WI38 (cell line): ENCODE results near the gene NPHP4.

Source experiments
- H3K4me3 ChIP-seq: 2 replicates; pipeline ENCODE4 v1.5.1; 2011; ENCODE audit warnings: low read depth, mild to moderate bottlenecking, control low read depth, low read length
- CTCF ChIP-seq: IDR thresholded peaks from 2 replicates; pipeline ENCODE4 v1.5.1; 2012; ENCODE audit warnings: low read depth, mild to moderate bottlenecking, control low read depth, low read length

NPHP4 gene

GRCh38 chr1:5850503-5850902 is 141.7 kb downstream of the NPHP4 start:
- H3K4me3 ChIP-seq: no peak overlapping the region
- TF ChIP-seq CTCF: no peak

- no peak for TF ChIP-seq CTCF
Observed at GRCh38 chr1:5849550-5849949, 142.7 kb downstream of the NPHP4 start.

GRCh38 chr1:5847013-5847659 is 145.1 kb downstream of the NPHP4 start:
- H3K4me3 ChIP-seq: no peak overlapping the region
- TF ChIP-seq CTCF: no peak

More at GRCh38 chr1:5849550-5849949, 142.7 kb downstream of the NPHP4 start:
- H3K4me3 ChIP-seq: no peak overlapping the region

- no peak for TF ChIP-seq CTCF
- no peak overlapping the region for H3K4me3 ChIP-seq
Observed at GRCh38 chr1:5845376-5845775, 146.8 kb downstream of the NPHP4 start.

GRCh38 chr1:5844442-5844841 is 147.8 kb downstream of the NPHP4 start:
- no peak overlapping the region for H3K4me3 ChIP-seq
- no peak for TF ChIP-seq CTCF

GRCh38 chr1:5843521-5844096 is 148.6 kb downstream of the NPHP4 start:
- H3K4me3 ChIP-seq: no peak overlapping the region
- TF ChIP-seq CTCF: no peak

- no peak overlapping the region for H3K4me3 ChIP-seq
- TF ChIP-seq CTCF: no peak
Observed at GRCh38 chr1:5842679-5843078, 149.5 kb downstream of the NPHP4 start.
